ENCODE measurements around the gene HOXD4. TPM values are rescaled to one million over a fixed set of nuclear protein-coding genes. Genes with fewer than 3 reads are reported as not detected.
A peak's percentile ranks its signal among the peaks of the same experiment; 100 is the strongest.

Gene HOXD4
- total RNA-seq, 1 experiment from 2014 or later = not detected

DNA sequence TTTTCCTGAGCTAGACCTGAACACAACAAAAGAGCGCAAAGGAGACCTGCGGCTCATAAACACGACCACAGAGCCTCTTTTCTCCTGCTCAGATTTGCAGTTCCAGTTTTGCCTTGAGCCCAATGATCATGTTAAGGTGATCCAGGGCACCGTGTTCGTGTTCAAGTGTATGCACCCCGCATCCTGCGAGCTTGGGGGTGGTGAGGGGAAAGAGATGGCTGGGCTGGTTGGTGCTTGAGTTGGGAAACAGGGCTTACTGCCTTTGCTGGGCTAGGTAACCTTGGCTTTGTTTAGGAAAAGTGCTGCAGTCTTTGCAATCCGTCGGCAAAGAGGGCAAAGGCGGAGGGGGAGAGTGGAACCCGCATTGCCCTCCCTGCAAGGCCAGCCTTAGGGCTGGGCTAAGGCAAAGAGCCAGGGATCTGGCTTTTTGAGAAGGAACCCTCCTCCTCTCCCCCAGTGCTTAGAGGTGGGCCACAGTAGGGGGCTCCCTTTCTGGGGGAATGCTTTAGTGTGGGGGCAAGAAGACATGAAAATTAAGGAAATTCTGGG is 33.5 kb upstream of the HOXD4 start:
- H3K27me3 Mint-ChIP-seq (ENCODE audit: unreplicated experiment) = peaks cover 76% of the 10 kb centered on the region
- TF ChIP-seq, protein P1, sequence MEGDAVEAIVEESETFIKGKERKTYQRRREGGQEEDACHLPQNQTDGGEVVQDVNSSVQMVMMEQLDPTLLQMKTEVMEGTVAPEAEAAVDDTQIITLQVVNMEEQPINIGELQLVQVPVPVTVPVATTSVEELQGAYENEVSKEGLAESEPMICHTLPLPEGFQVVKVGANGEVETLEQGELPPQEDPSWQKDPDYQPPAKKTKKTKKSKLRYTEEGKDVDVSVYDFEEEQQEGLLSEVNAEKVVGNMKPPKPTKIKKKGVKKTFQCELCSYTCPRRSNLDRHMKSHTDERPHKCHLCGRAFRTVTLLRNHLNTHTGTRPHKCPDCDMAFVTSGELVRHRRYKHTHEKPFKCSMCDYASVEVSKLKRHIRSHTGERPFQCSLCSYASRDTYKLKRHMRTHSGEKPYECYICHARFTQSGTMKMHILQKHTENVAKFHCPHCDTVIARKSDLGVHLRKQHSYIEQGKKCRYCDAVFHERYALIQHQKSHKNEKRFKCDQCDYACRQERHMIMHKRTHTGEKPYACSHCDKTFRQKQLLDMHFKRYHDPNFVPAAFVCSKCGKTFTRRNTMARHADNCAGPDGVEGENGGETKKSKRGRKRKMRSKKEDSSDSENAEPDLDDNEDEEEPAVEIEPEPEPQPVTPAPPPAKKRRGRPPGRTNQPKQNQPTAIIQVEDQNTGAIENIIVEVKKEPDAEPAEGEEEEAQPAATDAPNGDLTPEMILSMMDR (IDR thresholded peaks at IDR 0.05; ENCODE audit: unreplicated experiment) = no peak
- no peak overlapping the region for H3K27ac Mint-ChIP-seq (ENCODE audit: unreplicated experiment)
- no TSS peak for BruUV-seq (replicated peaks)
- CTCF ChIA-PET = no interaction called here
- no peak overlapping the region for H3K4me3 Mint-ChIP-seq (ENCODE audit: low read depth, unreplicated experiment)
- intact Hi-C loops (cut with micrococcal nuclease; ENCODE audit: unreplicated experiment) = no loop called here
- H3K36me3 Mint-ChIP-seq (ENCODE audit: insufficient read depth, unreplicated experiment) = no peaks in the 10 kb centered on the region
- no peak for DNase-seq
- no peaks in the 10 kb centered on the region for H3K4me1 Mint-ChIP-seq (ENCODE audit: low read depth, unreplicated experiment)
- H3K9me3 Mint-ChIP-seq (ENCODE audit: low read depth, unreplicated experiment) = no peaks in the 10 kb centered on the region

DNA sequence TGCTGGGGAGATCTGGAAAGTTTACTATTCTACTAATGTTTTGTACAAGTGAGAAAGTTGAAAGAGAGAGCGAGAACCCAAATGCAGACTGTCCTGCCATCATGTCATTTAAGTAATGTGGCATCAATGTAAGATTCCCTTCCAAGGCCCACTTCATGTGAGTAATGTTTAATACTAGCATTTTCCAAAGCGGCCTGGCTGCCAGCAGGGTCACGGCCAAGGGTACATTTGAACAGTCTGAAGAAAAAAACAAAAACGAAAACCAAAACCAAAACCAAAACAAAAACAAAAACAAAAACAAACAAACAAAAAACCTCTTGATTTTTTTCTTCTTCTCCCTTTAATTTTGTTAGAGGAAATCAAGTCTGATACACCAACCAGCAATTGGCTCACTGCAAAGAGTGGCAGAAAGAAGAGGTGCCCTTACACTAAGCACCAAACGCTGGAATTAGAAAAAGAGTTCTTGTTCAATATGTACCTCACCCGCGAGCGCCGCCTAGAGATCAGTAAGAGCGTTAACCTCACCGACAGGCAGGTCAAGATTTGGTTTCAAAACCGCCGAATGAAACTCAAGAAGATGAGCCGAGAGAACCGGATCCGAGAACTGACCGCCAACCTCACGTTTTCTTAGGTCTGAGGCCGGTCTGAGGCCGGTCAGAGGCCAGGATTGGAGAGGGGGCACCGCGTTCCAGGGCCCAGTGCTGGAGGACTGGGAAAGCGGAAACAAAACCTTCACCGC is 32.6 kb upstream of the HOXD4 start:
- TF ChIP-seq, protein P1 (IDR thresholded peaks at IDR 0.05; ENCODE audit: unreplicated experiment) = peak; percentile 50
- no peak overlapping the region for H3K27ac Mint-ChIP-seq (ENCODE audit: unreplicated experiment)
- intact Hi-C loops (cut with micrococcal nuclease; ENCODE audit: unreplicated experiment) = no loop called here
- no peak overlapping the region for H3K4me3 Mint-ChIP-seq (ENCODE audit: low read depth, unreplicated experiment)
- no peaks in the 10 kb centered on the region for H3K36me3 Mint-ChIP-seq (ENCODE audit: insufficient read depth, unreplicated experiment)
- no peaks in the 10 kb centered on the region for H3K9me3 Mint-ChIP-seq (ENCODE audit: low read depth, unreplicated experiment)
- H3K27me3 Mint-ChIP-seq (ENCODE audit: unreplicated experiment) = peaks cover 67% of the 10 kb centered on the region
- no peak for DNase-seq
- CTCF ChIA-PET = no interaction called here
- no TSS peak for BruUV-seq (replicated peaks)
- no peaks in the 10 kb centered on the region for H3K4me1 Mint-ChIP-seq (ENCODE audit: low read depth, unreplicated experiment)

DNA sequence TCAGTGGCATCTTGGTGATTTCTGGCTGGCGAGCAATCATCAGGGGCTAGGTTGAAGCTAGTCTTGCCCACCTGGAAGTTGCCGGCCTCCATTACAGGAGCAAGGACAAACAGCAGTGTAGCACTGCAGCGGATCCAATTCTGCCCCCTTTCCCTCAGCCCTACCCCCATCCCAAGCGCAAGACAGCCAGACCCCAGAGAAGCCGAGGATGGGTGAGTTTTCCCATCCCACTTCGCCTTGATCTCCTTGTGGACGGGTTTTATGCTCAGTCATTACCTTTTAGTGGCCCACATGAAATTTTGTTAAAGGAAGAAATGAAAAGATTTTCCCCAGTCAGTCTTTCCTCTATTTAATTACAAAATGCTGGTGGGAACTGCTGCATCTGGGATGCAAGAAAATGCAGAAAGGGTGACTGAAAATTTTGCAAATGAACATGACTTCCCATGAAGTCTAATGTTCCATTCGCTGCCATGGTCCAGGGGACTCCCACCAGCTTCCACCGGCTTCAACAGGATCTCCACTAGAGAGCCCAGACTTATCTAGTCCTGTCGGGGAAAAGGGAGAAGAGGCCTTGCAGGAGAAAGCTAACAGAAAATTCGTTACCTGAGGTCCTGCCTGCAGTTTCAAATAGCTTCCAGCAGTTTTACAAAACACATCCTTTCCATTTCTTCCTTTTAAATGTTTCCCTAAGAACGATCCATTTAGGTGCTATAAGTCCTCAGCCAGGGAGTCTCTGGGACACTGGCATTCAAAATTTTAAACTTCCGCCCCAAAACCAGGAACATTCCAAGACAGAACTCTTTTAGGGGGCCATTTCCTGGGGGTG is 30.8 kb upstream of the HOXD4 start:
- CTCF ChIA-PET = interaction anchor here (0.5 to 0.9 kb wide), 2 partner anchors 24 to 684 kb away, joined by 3 to 11 read pairs; no protein-coding TSS in a partner anchor
- intact Hi-C loops (cut with micrococcal nuclease; ENCODE audit: unreplicated experiment) = loop anchor here (10.0 kb wide), 1 partner anchor 1644 kb away; no protein-coding TSS in a partner anchor
- H3K27me3 Mint-ChIP-seq (ENCODE audit: unreplicated experiment) = peaks cover 50% of the 10 kb centered on the region

More for the DNA sequence above, 30.8 kb upstream of the HOXD4 start:
- no peaks in the 10 kb centered on the region for H3K36me3 Mint-ChIP-seq (ENCODE audit: insufficient read depth, unreplicated experiment)
- TF ChIP-seq, protein P1 (IDR thresholded peaks at IDR 0.05; ENCODE audit: unreplicated experiment) = no peak
- H3K4me3 Mint-ChIP-seq (ENCODE audit: low read depth, unreplicated experiment) = no peak overlapping the region
- no peak for DNase-seq
- no peaks in the 10 kb centered on the region for H3K9me3 Mint-ChIP-seq (ENCODE audit: low read depth, unreplicated experiment)
- no peaks in the 10 kb centered on the region for H3K4me1 Mint-ChIP-seq (ENCODE audit: low read depth, unreplicated experiment)
- H3K27ac Mint-ChIP-seq (ENCODE audit: unreplicated experiment) = no peak overlapping the region
- no TSS peak for BruUV-seq (replicated peaks)

Data from Calu3 (cell line).